Fibroblast of gingiva (primary cell): Measurements from ENCODE around the gene RBM19.

ENCODE experiments used
- DNase-seq: peaks from one replicate; pipeline ENCODE4 v3.0.0-alpha.2; 2011; ENCODE audit warnings: low read depth

Gene RBM19

GRCh38 chr12:113800201-113800600 is 165.9 kb downstream of the RBM19 start:
- no peak for DNase-seq

- DNase-seq = no peak
Measured at GRCh38 chr12:113798552-113798951, 167.6 kb downstream of the RBM19 start.

DNA sequence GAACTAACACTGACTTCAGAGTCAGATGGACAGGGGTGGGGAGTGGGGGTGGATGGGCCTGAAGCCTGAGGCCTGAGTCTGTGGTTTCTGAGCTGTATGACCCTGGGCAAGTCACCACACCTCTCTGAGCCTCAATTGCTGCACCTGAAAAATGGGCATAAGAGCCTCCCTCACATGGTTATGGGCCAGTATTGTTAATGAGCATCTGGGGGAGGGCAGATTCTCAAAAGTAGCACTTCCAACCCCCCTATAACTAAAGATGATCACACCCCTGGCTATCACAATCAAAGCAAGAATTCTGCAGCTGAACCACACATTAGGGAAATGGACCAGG is 168.6 kb downstream of the RBM19 start:
- no peak for DNase-seq

DNA sequence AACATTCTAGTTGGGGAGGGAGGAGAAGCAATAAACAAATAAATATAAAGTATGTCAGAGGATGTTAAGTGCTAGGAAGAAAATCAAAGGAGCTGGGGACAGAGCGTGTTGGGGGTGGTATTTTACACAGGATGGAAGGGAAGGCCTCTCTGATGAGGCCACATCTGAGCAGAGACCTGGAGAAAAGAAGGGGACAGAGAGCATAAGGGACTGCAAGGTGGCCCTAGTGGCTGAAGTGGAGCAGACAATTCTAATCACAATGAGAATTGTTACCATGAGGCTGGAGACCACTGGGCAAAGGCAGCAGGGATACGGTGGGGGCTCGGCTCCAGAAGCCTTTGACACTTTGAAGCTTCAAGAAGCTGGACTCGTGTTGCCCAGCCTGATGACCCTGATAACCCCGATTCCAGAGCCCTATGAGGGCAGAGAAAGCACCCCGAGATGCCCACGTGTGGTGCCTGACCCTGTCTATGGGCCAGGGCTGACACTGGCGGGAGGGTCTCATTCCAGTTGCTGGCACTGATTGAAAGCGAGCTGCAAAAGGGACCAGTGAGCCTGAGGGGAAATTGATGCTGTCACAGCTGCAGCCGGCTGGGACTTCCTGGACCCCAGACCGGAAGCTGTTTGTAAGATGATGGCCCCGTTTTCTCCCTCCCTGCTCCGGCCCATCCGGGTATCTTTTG is 169.1 kb downstream of the RBM19 start:
- DNase-seq = no peak

DNA sequence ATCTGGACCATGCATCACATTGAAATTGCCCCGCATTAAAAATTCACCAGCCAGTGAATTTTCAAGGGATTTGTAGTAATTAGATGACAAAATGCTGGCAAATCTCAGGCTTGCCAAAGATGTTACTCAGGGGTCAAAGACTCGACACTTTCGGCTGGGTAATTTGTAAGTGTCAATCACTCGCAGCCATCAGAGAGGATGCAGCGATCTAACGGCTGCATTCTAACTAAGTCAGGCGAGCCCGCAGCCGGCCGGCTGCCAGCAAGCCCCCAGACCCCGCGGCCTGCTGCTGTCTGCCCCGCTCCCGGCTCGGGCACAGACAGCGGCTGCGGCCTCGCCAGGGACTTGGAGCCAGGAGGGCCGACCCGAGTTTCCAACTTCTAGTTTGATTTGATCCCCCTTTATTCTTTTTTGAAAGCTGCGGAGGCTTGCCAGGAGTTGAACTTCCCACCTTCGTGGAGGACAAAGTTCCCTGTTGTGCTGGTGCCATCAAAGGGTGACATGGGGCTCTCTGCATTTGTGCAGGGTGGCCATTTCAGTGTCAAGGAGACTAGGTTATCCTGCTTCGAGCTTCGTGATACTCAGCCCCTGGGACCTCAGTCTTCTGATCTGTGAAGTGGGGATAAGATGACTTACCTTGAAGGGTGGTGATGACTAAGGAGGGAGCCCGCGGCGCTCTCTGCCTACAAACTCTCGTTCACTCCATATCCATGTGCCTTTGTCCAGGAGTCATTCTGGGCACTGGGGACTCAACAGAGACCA is 169.9 kb downstream of the RBM19 start:
- DNase-seq = no peak

- DNase-seq = no peak
Measured at GRCh38 chr12:113795445-113795844, 170.7 kb downstream of the RBM19 start.

GRCh38 chr12:113794774-113795173 is 171.4 kb downstream of the RBM19 start:
- no peak for DNase-seq

DNA sequence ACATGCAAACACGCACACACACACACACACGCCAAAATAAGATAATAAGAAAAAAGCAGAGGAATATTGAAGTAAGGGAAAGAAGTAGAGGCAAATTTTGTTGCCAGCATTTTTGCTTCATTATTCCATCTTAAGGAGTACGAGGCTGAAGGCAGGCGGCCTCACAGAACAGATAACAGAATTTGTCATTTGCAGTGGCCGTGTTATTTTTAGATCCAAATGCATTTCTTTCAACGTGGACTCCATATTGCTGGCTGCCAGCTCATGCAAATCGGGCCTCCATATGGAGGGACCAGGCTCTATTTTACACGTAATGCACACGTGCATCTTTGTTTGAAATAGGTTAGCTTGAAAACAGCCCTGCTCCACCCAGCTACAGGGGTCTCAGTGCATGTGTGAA is 172.9 kb downstream of the RBM19 start:
- DNase-seq = no peak

DNA sequence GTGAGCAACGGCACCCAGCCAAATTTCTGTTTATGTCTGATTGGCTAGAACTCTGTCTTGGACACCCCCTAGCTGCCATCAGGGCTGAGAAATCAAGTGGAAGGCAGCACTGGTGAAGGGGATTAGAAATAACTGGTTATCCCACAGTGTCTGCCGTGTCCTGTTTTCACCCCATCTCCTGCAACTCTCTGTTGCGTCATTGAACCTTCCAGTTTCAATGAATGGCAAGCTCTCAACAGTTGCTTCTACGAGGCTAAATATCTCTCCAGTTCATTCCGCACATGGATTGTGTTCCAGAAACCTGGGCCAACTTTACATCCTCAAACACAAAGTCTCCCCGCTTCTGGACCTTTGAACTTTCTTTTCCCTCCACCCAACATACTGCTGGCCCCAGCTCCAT is 173.7 kb downstream of the RBM19 start:
- DNase-seq = no peak

GRCh38 chr12:113788020-113788856 is 177.9 kb downstream of the RBM19 start:
- DNase-seq = peak; percentile 40

DNA sequence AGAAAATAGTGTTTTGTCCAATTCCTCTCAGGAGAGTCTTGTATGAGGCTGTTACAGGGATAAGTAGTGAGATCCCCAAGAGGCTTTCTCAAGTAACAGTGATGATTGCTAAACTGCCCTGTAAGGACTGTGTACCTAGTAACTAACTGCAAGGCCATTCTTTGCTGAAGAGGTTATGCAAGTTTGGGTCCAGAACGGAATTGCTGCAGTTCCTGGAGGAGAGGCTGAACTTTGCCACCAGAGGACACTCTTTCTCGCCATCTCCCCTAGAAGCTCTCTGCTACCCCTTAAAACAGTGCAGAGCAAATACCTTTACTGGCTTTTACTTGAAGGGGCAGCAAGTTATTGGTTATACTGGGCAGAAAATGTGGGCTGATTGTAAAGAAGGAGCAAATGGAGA is 180.0 kb downstream of the RBM19 start:
- no peak for DNase-seq

- no peak for DNase-seq
Measured at GRCh38 chr12:113783811-113784210, 182.3 kb downstream of the RBM19 start.

GRCh38 chr12:113782873-113783272 is 183.3 kb downstream of the RBM19 start:
- no peak for DNase-seq

GRCh38 chr12:113781415-113782198 is 184.5 kb downstream of the RBM19 start:
- peak; percentile 12 for DNase-seq

DNA sequence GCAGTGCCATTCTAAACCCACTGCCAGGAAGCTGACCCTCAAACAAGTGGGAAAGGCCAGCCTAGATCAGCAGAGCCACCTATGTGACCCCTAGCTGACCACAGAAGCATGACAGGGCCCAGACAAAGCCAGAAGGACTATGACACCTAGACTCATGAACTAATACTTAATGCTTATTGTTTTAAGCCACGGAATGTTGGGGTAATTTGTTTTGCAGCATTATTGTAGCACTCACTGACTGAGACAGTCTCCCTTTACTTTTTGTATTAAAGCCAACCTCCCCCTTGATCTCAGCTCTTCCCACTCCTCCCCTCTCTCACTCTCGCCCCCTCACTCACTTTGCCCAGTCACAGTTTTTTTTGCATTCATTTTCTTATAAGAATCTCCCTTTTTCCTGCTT is 186.4 kb downstream of the RBM19 start:
- no peak for DNase-seq

GRCh38 chr12:113778432-113779132 is 187.5 kb downstream of the RBM19 start:
- DNase-seq = no peak

DNA sequence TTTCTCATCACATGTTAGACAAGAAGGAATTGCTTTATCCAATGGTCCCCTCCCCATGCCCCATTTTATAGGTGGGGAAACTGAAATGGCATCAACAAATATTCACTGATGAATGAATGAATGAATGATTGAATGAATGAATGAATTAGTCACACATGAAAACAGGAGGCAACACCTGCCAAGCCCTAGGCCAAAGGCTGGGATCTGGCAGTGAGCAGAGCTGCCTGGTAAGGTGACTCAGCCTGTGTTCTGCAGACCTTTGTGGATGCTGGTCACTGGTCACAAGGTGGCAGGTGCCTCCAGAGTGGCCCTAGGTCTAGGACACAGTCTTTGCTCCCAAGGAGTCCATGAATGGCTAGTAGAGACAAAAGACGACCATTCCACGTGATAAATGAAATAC is 188.4 kb downstream of the RBM19 start:
- DNase-seq = no peak

DNA sequence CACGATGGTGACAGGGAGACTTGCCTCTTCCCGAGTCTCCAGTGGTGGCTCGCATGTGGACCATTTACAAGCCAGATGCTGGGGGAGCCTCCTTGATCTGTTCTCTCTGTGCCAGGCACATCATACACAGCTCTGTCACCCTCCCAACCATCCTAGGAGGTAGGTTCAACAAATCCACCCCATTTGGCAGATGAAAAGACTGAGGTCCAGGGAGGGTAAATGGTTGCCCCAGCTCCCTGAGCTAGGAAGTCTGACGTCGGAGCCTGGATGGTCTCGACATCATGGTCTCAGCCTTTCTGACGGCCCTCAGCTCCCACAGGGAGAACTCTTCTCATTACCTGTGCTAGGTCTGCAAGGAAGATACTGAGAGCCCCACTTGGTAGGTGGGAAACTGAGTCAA is 189.6 kb downstream of the RBM19 start:
- DNase-seq = no peak

DNA sequence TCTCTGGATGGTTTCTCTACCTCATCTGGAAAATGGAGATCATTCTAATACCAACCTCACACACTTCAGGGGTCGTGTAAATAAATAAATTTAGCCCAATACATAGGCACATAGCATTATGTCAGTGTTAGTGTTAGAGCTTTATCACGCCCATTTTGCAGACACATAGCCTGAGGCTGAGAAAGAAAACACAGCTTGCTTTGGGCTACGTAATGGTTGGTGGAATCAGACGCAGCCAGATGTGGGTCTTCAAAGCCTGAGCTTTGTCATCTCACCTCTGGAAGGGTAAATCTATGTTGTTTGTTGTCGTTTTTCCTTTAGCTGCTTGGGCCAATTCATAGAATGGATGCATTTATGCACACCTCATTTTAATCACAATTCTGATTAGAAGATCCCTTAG is 191.6 kb downstream of the RBM19 start:
- no peak for DNase-seq

GRCh38 chr12:113772505-113773030 is 193.6 kb downstream of the RBM19 start:
- no peak for DNase-seq

- DNase-seq = no peak
Measured at GRCh38 chr12:113770389-113770865, 195.7 kb downstream of the RBM19 start.
